ENCODE measurements around the gene CDCP2.
"Not testable (repeated sequence)": the region's sequence is repeated elsewhere in the genome, so short reads cannot be mapped to it uniquely, and the experiment has no call there.

Gene CDCP2

GRCh38 chr1:54096227-54096876 is 56.4 kb downstream of the CDCP2 start:
- Histone ChIP-seq H3K9me3 (ENCODE audit: insufficient read depth, low read length, severe bottlenecking) (no peaks in the 10 kb centered on the region), H4K20me1 (ENCODE audit: insufficient read depth, low read length) (no peaks in the 10 kb centered on the region), H3K27ac (ENCODE audit: low read length) (no peak overlapping the region), H3K79me2 (ENCODE audit: insufficient read depth, low read length) (no peaks in the 10 kb centered on the region), H3K36me3 (ENCODE audit: insufficient read depth, low read length) (peaks cover 13% of the 10 kb centered on the region), H3K27me3 (ENCODE audit: insufficient read depth, low read length, poor library complexity) (no peaks in the 10 kb centered on the region), H3K4me3 (ENCODE audit: low read depth in 1 of 2, low read length in 2 of 2) (no peak overlapping the region), H3K4me1 (ENCODE audit: insufficient read depth, low read length) (no peaks in the 10 kb centered on the region; the same call in 1 of the 2 replicates), H3K4me2 (ENCODE audit: insufficient read depth, low read length) (no peak overlapping the region), H2AFZ (ENCODE audit: low read depth, low read length) (no peak overlapping the region), H3K9ac (ENCODE audit: low read depth, low read length) (no peak overlapping the region)
- DNase-seq (no peak), ATAC-seq (ENCODE audit: insufficient read depth, low read depth) (no peak)
- TF ChIP-seq CTCF (IDR thresholded peaks at IDR 0.05; ENCODE audit: borderline replicate concordance, extremely low read depth, low read length, poor library complexity, severe bottlenecking) (no peak), EZH2 (IDR thresholded peaks at IDR 0.05; ENCODE audit: borderline replicate concordance, low read depth, low read length, severe bottlenecking) (no peak)

GRCh38 chr1:54095546-54096226 is 57.1 kb downstream of the CDCP2 start:
- Histone ChIP-seq H3K27me3 (ENCODE audit: insufficient read depth, low read length, poor library complexity) (no peaks in the 10 kb centered on the region), H2AFZ (ENCODE audit: low read depth, low read length) (no peak overlapping the region), H3K4me3 (ENCODE audit: low read depth in 1 of 2, low read length in 2 of 2) (no peak overlapping the region), H3K9me3 (ENCODE audit: insufficient read depth, low read length, severe bottlenecking) (no peaks in the 10 kb centered on the region), H3K27ac (ENCODE audit: low read length) (no peak overlapping the region), H3K79me2 (ENCODE audit: insufficient read depth, low read length) (no peaks in the 10 kb centered on the region), H3K36me3 (ENCODE audit: insufficient read depth, low read length) (peaks cover 13% of the 10 kb centered on the region), H3K4me2 (ENCODE audit: insufficient read depth, low read length) (no peak overlapping the region), H3K9ac (ENCODE audit: low read depth, low read length) (no peak overlapping the region), H4K20me1 (ENCODE audit: insufficient read depth, low read length) (no peaks in the 10 kb centered on the region), H3K4me1 (ENCODE audit: insufficient read depth, low read length) (no peaks in the 10 kb centered on the region; the same call in 1 of the 2 replicates)
- DNase-seq (no peak), ATAC-seq (ENCODE audit: insufficient read depth, low read depth) (no peak)
- TF ChIP-seq EZH2 (IDR thresholded peaks at IDR 0.05; ENCODE audit: borderline replicate concordance, low read depth, low read length, severe bottlenecking), result no peak
- TF ChIP-seq CTCF (IDR thresholded peaks at IDR 0.05; ENCODE audit: borderline replicate concordance, extremely low read depth, low read length, poor library complexity, severe bottlenecking), result no peak

GRCh38 chr1:54094730-54095105 is 58.1 kb downstream of the CDCP2 start:
- not testable (repeated sequence) for H2AFZ ChIP-seq (ENCODE audit: low read depth, low read length); H3K9ac ChIP-seq (ENCODE audit: low read depth, low read length); ATAC-seq (ENCODE audit: insufficient read depth, low read depth); H4K20me1 ChIP-seq (ENCODE audit: insufficient read depth, low read length); H3K79me2 ChIP-seq (ENCODE audit: insufficient read depth, low read length); H3K4me3 ChIP-seq (ENCODE audit: low read depth in 1 of 2, low read length in 2 of 2); H3K4me1 ChIP-seq (ENCODE audit: insufficient read depth, low read length); H3K27ac ChIP-seq (ENCODE audit: low read length); H3K27me3 ChIP-seq (ENCODE audit: insufficient read depth, low read length, poor library complexity); H3K9me3 ChIP-seq (ENCODE audit: insufficient read depth, low read length, severe bottlenecking); DNase-seq; H3K4me2 ChIP-seq (ENCODE audit: insufficient read depth, low read length)
- H3K36me3 ChIP-seq (ENCODE audit: insufficient read depth, low read length), result peaks cover 13% of the 10 kb centered on the region

GRCh38 chr1:54094001-54094729 is 58.6 kb downstream of the CDCP2 start:
- ATAC-seq (ENCODE audit: insufficient read depth, low read depth) (no peak), DNase-seq (no peak)
- no peaks in the 10 kb centered on the region; the same call in 1 of the 2 replicates for H3K4me1 ChIP-seq (ENCODE audit: insufficient read depth, low read length)
- no peak overlapping the region for H3K4me3 ChIP-seq (ENCODE audit: low read depth in 1 of 2, low read length in 2 of 2)
- no peaks in the 10 kb centered on the region for H3K79me2 ChIP-seq (ENCODE audit: insufficient read depth, low read length)
- H4K20me1 ChIP-seq (ENCODE audit: insufficient read depth, low read length), result no peaks in the 10 kb centered on the region
- H3K27me3 ChIP-seq (ENCODE audit: insufficient read depth, low read length, poor library complexity), result no peaks in the 10 kb centered on the region
- no peak overlapping the region for H3K27ac ChIP-seq (ENCODE audit: low read length)
- no peak for TF ChIP-seq CTCF (IDR thresholded peaks at IDR 0.05; ENCODE audit: borderline replicate concordance, extremely low read depth, low read length, poor library complexity, severe bottlenecking)
- TF ChIP-seq EZH2 (IDR thresholded peaks at IDR 0.05; ENCODE audit: borderline replicate concordance, low read depth, low read length, severe bottlenecking), result no peak
- no peak overlapping the region for H3K4me2 ChIP-seq (ENCODE audit: insufficient read depth, low read length)
- H3K9me3 ChIP-seq (ENCODE audit: insufficient read depth, low read length, severe bottlenecking), result no peaks in the 10 kb centered on the region
- H2AFZ ChIP-seq (ENCODE audit: low read depth, low read length), result no peak overlapping the region
- H3K36me3 ChIP-seq (ENCODE audit: insufficient read depth, low read length), result peaks cover 13% of the 10 kb centered on the region
- no peak overlapping the region for H3K9ac ChIP-seq (ENCODE audit: low read depth, low read length)
